OCI-LY7 (cell line): ENCODE data around the gene TMEM51.

ENCODE experiments used
- EZH2phosphoT487 ChIP-seq: fragments of 200-600 bp; sonication (generic); IDR thresholded peaks from 2 replicates; pipeline ENCODE4 v1.6.1; 2018; ENCODE audit warnings: low read depth, borderline replicate concordance, mild to moderate bottlenecking, mixed run types, antibody characterized with exemption, low read length, moderate library complexity, mixed read lengths
- TF ChIP-seq, protein P1 (sequence below): fragments of 200-600 bp; sonication (generic); conservative IDR thresholded peaks from 2 replicates; pipeline ENCODE4 v1.5.1; 2014; ENCODE audit warnings: mild to moderate bottlenecking, antibody characterized with exemption, low read length, moderate library complexity, mixed read lengths

DNA sequence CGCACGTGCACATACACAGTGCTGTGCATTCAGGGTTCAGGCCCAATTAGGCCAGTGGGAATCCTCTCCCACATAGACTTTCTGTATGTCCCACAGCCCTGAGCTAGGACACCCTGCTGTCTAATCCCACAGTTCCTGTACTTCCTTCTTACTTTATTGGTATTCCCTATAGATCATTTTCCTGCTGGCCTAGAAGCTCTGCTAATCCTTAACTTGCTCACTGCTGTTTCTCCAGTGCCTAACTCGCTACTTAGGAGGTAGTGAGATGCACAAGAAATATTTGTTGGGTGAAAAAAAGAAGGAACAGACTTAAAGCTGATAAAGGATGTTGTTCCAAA lies 59.4 kb downstream of the TMEM51 start:
- TF ChIP-seq EZH2phosphoT487, result no peak
- TF ChIP-seq, protein P1, sequence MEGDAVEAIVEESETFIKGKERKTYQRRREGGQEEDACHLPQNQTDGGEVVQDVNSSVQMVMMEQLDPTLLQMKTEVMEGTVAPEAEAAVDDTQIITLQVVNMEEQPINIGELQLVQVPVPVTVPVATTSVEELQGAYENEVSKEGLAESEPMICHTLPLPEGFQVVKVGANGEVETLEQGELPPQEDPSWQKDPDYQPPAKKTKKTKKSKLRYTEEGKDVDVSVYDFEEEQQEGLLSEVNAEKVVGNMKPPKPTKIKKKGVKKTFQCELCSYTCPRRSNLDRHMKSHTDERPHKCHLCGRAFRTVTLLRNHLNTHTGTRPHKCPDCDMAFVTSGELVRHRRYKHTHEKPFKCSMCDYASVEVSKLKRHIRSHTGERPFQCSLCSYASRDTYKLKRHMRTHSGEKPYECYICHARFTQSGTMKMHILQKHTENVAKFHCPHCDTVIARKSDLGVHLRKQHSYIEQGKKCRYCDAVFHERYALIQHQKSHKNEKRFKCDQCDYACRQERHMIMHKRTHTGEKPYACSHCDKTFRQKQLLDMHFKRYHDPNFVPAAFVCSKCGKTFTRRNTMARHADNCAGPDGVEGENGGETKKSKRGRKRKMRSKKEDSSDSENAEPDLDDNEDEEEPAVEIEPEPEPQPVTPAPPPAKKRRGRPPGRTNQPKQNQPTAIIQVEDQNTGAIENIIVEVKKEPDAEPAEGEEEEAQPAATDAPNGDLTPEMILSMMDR, result no peak
